Measurements from ENCODE around the gene TGFBRAP1. TPM values are rescaled to one million over a fixed set of nuclear protein-coding genes. Genes with fewer than 3 reads are reported as not detected.

TGFBRAP1 gene
- total RNA-seq, 1 experiment from 2014 or later, result 26.5 TPM

GRCh38 chr2:105272176-105272575, 57.4 kb downstream of the TGFBRAP1 start:
- no peak for TF ChIP-seq CTCF (conservative IDR thresholded peaks at IDR 0.05; ENCODE audit: low read depth, low read length)
- TF ChIP-seq EZH2 (IDR thresholded peaks at IDR 0.05; ENCODE audit: low read length, unreplicated experiment), result no peak
- no peak for TF ChIP-seq EZH2phosphoT487 (IDR thresholded peaks at IDR 0.05; ENCODE audit: borderline replicate concordance, low read length)
- H3K27me3 ChIP-seq (ENCODE audit: low read length), result no peaks in the 10 kb centered on the region

GRCh38 chr2:105271393-105272045, 58.0 kb downstream of the TGFBRAP1 start:
- Histone ChIP-seq H3K4me1 (ENCODE audit: insufficient read depth, low read length) (no peaks in the 10 kb centered on the region), H3K4me3 (ENCODE audit: low read length) (no peak overlapping the region), H3K36me3 (ENCODE audit: low read depth, low read length) (peaks cover 8% of the 10 kb centered on the region; the same call in 1 of the 2 replicates), H4K20me1 (ENCODE audit: low read length) (no peaks in the 10 kb centered on the region), H3K9me3 (ENCODE audit: low read length) (no peaks in the 10 kb centered on the region), H3F3A (ENCODE audit: low read length, unreplicated experiment) (no peaks in the 10 kb centered on the region), H3K27me3 (ENCODE audit: low read length) (no peaks in the 10 kb centered on the region), H3K9ac (ENCODE audit: low read length) (no peak overlapping the region), H2AFZ (ENCODE audit: low read length) (no peak overlapping the region), H3K27ac (ENCODE audit: low read length) (no peak overlapping the region), H3K79me2 (ENCODE audit: low read length) (no peaks in the 10 kb centered on the region), H3K9me2 (replicated peaks; ENCODE audit: low read length) (no peaks in the 10 kb centered on the region), H3K4me2 (ENCODE audit: low read length) (no peak overlapping the region)
- no TSS peak for BruUV-seq (replicated peaks)
- ChIA-PET CTCF (no interaction called here), POLR2A (ENCODE audit: unreplicated experiment) (no interaction called here)
- ATAC-seq, result no peak
- no peak for DNase-seq
- intact Hi-C loops (cut with micrococcal nuclease), result no loop called here
- TF ChIP-seq EZH2phosphoT487 (IDR thresholded peaks at IDR 0.05; ENCODE audit: borderline replicate concordance, low read length) (no peak), EZH2 (IDR thresholded peaks at IDR 0.05; ENCODE audit: low read length, unreplicated experiment) (no peak), CTCF (conservative IDR thresholded peaks at IDR 0.05; ENCODE audit: low read depth, low read length) (no peak)

More at GRCh38 chr2:105272176-105272575, 57.4 kb downstream of the TGFBRAP1 start:
- Histone ChIP-seq H3K4me2 (ENCODE audit: low read length) (no peak overlapping the region), H3K79me2 (ENCODE audit: low read length) (no peaks in the 10 kb centered on the region), H3K9me2 (replicated peaks; ENCODE audit: low read length) (no peaks in the 10 kb centered on the region), H3K4me1 (ENCODE audit: insufficient read depth, low read length) (no peaks in the 10 kb centered on the region), H3K4me3 (ENCODE audit: low read length) (no peak overlapping the region), H2AFZ (ENCODE audit: low read length) (no peak overlapping the region), H3K36me3 (ENCODE audit: low read depth, low read length) (peaks cover 11% of the 10 kb centered on the region; the same call in 1 of the 2 replicates), H3K27ac (ENCODE audit: low read length) (no peak overlapping the region), H3K9me3 (ENCODE audit: low read length) (no peaks in the 10 kb centered on the region), H4K20me1 (ENCODE audit: low read length) (no peaks in the 10 kb centered on the region), H3F3A (ENCODE audit: low read length, unreplicated experiment) (no peaks in the 10 kb centered on the region), H3K9ac (ENCODE audit: low read length) (no peak overlapping the region)
- ATAC-seq, result no peak
- intact Hi-C loops (cut with micrococcal nuclease), result no loop called here
- ChIA-PET POLR2A (ENCODE audit: unreplicated experiment) (no interaction called here), CTCF (no interaction called here)
- BruUV-seq (replicated peaks), result no TSS peak
- DNase-seq, result no peak

- H3K9me3 ChIP-seq (ENCODE audit: low read length), result no peaks in the 10 kb centered on the region
- ATAC-seq, result no peak
- H3K9ac ChIP-seq (ENCODE audit: low read length), result no peak overlapping the region
- H2AFZ ChIP-seq (ENCODE audit: low read length), result no peak overlapping the region
- no TSS peak for BruUV-seq (replicated peaks)
- DNase-seq, result no peak
- no peaks in the 10 kb centered on the region for H3K79me2 ChIP-seq (ENCODE audit: low read length)
- no peak overlapping the region for H3K27ac ChIP-seq (ENCODE audit: low read length)
- intact Hi-C loops (cut with micrococcal nuclease), result no loop called here
- no peaks in the 10 kb centered on the region for H4K20me1 ChIP-seq (ENCODE audit: low read length)
- POLR2A ChIA-PET (ENCODE audit: unreplicated experiment), result no interaction called here
- H3K9me2 ChIP-seq (replicated peaks; ENCODE audit: low read length), result no peaks in the 10 kb centered on the region
- H3K4me1 ChIP-seq (ENCODE audit: insufficient read depth, low read length), result no peaks in the 10 kb centered on the region
- H3K4me3 ChIP-seq (ENCODE audit: low read length), result no peak overlapping the region
- no peaks in the 10 kb centered on the region for H3F3A ChIP-seq (ENCODE audit: low read length, unreplicated experiment)
- no peak for TF ChIP-seq EZH2 (IDR thresholded peaks at IDR 0.05; ENCODE audit: low read length, unreplicated experiment)
- no peak for TF ChIP-seq CTCF (conservative IDR thresholded peaks at IDR 0.05; ENCODE audit: low read depth, low read length)
- TF ChIP-seq EZH2phosphoT487 (IDR thresholded peaks at IDR 0.05; ENCODE audit: borderline replicate concordance, low read length), result no peak
- H3K4me2 ChIP-seq (ENCODE audit: low read length), result no peak overlapping the region
- no peaks in the 10 kb centered on the region for H3K27me3 ChIP-seq (ENCODE audit: low read length)
- H3K36me3 ChIP-seq (ENCODE audit: low read depth, low read length), result peaks cover 11% of the 10 kb centered on the region; the same call in 1 of the 2 replicates
- CTCF ChIA-PET, result no interaction called here
These were observed 60.1 kb downstream of the TGFBRAP1 start for GRCh38 chr2:105269426-105269825.

All from PC-3 (cell line).